ENCODE results near the gene PUS1. TPM values are rescaled to one million over a fixed set of nuclear protein-coding genes. Genes with fewer than 3 reads are reported as not detected.
A peak's percentile ranks its signal among the peaks of the same experiment; 100 is the strongest.
"Not testable (repeated sequence)": the region's sequence is repeated elsewhere in the genome, so short reads cannot be mapped to it uniquely, and the experiment has no call there.

The PUS1 gene
- total RNA-seq, 1 donor from 2014 or later: 18.8 TPM

GRCh38 chr12:131959641-131960589 lies 30.8 kb downstream of the PUS1 start:
- Mint-ChIP-seq H3K9me3 (ENCODE audit: unreplicated experiment) (no peaks in the 10 kb centered on the region), H3K4me3 (ENCODE audit: unreplicated experiment) (no peak overlapping the region), H3K4me1 (ENCODE audit: unreplicated experiment) (peaks cover 35% of the 10 kb centered on the region), H3K27me3 (ENCODE audit: unreplicated experiment) (no peaks in the 10 kb centered on the region), H3K36me3 (ENCODE audit: unreplicated experiment) (peaks cover 15% of the 10 kb centered on the region), H3K27ac (ENCODE audit: unreplicated experiment) (no peak overlapping the region)
- TF ChIP-seq, protein P1, sequence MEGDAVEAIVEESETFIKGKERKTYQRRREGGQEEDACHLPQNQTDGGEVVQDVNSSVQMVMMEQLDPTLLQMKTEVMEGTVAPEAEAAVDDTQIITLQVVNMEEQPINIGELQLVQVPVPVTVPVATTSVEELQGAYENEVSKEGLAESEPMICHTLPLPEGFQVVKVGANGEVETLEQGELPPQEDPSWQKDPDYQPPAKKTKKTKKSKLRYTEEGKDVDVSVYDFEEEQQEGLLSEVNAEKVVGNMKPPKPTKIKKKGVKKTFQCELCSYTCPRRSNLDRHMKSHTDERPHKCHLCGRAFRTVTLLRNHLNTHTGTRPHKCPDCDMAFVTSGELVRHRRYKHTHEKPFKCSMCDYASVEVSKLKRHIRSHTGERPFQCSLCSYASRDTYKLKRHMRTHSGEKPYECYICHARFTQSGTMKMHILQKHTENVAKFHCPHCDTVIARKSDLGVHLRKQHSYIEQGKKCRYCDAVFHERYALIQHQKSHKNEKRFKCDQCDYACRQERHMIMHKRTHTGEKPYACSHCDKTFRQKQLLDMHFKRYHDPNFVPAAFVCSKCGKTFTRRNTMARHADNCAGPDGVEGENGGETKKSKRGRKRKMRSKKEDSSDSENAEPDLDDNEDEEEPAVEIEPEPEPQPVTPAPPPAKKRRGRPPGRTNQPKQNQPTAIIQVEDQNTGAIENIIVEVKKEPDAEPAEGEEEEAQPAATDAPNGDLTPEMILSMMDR (IDR thresholded peaks at IDR 0.05): no peak
- DNase-seq (ENCODE audit: extremely low spot score, unreplicated experiment): peak; percentile 70

DNA sequence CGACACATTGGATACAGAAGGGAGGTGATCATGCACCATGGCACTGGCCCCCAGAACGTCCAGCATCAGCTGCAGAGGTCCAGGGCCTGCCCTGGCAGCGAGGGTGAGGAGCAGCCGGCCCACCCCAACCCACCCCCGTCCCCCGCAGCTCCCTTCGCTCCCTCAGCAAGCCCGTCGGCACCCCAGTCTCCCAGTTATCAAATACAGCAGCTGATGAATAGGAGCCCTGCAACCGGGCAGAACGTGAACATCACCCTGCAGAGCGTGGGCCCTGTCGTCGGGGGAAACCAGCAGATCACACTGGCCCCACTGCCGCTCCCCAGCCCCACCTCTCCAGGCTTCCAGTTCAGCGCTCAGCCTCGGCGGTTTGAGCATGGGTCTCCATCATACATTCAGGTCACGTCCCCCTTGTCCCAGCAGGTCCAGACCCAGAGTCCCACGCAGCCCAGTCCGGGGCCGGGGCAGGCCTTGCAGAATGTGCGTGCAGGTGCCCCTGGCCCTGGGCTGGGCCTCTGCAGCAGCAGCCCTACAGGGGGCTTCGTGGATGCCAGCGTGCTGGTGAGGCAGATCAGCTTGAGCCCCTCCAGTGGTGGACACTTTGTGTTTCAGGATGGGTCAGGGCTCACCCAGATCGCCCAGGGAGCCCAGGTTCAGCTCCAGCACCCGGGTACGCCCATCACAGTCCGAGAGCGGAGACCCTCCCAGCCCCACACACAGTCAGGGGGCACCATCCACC lies 31.7 kb downstream of the PUS1 start:
- peaks cover 15% of the 10 kb centered on the region for H3K36me3 Mint-ChIP-seq (ENCODE audit: unreplicated experiment)
- not testable (repeated sequence) for H3K4me3 Mint-ChIP-seq (ENCODE audit: unreplicated experiment); H3K27ac Mint-ChIP-seq (ENCODE audit: unreplicated experiment); H3K27me3 Mint-ChIP-seq (ENCODE audit: unreplicated experiment); H3K9me3 Mint-ChIP-seq (ENCODE audit: unreplicated experiment)
- H3K4me1 Mint-ChIP-seq (ENCODE audit: unreplicated experiment): peaks cover 40% of the 10 kb centered on the region
- DNase-seq (ENCODE audit: extremely low spot score, unreplicated experiment): peak; percentile 60

DNA sequence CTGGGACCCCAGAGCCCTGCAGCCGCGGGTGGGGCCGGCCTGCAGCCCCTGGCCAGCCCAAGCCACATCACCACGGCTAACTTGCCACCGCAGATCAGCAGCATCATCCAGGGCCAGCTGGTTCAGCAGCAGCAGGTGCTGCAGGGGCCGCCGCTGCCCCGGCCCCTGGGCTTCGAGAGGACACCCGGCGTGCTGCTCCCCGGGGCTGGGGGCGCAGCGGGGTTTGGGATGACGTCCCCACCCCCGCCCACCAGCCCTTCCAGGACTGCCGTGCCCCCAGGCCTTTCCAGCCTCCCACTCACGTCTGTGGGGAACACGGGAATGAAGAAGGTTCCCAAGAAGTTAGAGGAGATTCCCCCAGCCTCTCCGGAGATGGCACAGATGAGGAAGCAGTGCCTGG lies 32.3 kb downstream of the PUS1 start:
- not testable (repeated sequence) for H3K9me3 Mint-ChIP-seq (ENCODE audit: unreplicated experiment); H3K27me3 Mint-ChIP-seq (ENCODE audit: unreplicated experiment)

GRCh38 chr12:131962069-131962468 lies 33.0 kb downstream of the PUS1 start:
- peak; percentile 44 for DNase-seq (ENCODE audit: extremely low spot score, unreplicated experiment)
- H3K27ac Mint-ChIP-seq (ENCODE audit: unreplicated experiment): no peak overlapping the region
- H3K9me3 Mint-ChIP-seq (ENCODE audit: unreplicated experiment): no peaks in the 10 kb centered on the region
- H3K4me1 Mint-ChIP-seq (ENCODE audit: unreplicated experiment): peaks cover 30% of the 10 kb centered on the region
- H3K36me3 Mint-ChIP-seq (ENCODE audit: unreplicated experiment): peaks cover 15% of the 10 kb centered on the region
- no peak overlapping the region for H3K4me3 Mint-ChIP-seq (ENCODE audit: unreplicated experiment)
- TF ChIP-seq, protein P1 (IDR thresholded peaks at IDR 0.05): no peak
- no peaks in the 10 kb centered on the region for H3K27me3 Mint-ChIP-seq (ENCODE audit: unreplicated experiment)

More for the DNA sequence above, 32.3 kb downstream of the PUS1 start:
- DNase-seq (ENCODE audit: extremely low spot score, unreplicated experiment); H3K27ac Mint-ChIP-seq (ENCODE audit: unreplicated experiment); H3K4me3 Mint-ChIP-seq (ENCODE audit: unreplicated experiment): not testable (repeated sequence)
- Mint-ChIP-seq H3K36me3 (ENCODE audit: unreplicated experiment) (peaks cover 15% of the 10 kb centered on the region), H3K4me1 (ENCODE audit: unreplicated experiment) (peaks cover 34% of the 10 kb centered on the region)

- DNase-seq (ENCODE audit: extremely low spot score, unreplicated experiment): no peak
- H3K27ac Mint-ChIP-seq (ENCODE audit: unreplicated experiment): no peak overlapping the region
- peaks cover 26% of the 10 kb centered on the region for H3K4me1 Mint-ChIP-seq (ENCODE audit: unreplicated experiment)
- H3K4me3 Mint-ChIP-seq (ENCODE audit: unreplicated experiment): no peak overlapping the region
- peaks cover 15% of the 10 kb centered on the region for H3K36me3 Mint-ChIP-seq (ENCODE audit: unreplicated experiment)
- TF ChIP-seq, protein P1 (IDR thresholded peaks at IDR 0.05): no peak
- H3K9me3 Mint-ChIP-seq (ENCODE audit: unreplicated experiment): no peaks in the 10 kb centered on the region
- no peaks in the 10 kb centered on the region for H3K27me3 Mint-ChIP-seq (ENCODE audit: unreplicated experiment)
Observed at GRCh38 chr12:131963381-131963780, 34.3 kb downstream of the PUS1 start.

- peaks cover 15% of the 10 kb centered on the region for H3K36me3 Mint-ChIP-seq (ENCODE audit: unreplicated experiment)
- no peak overlapping the region for H3K4me3 Mint-ChIP-seq (ENCODE audit: unreplicated experiment)
- H3K27ac Mint-ChIP-seq (ENCODE audit: unreplicated experiment): no peak overlapping the region
- no peaks in the 10 kb centered on the region for H3K9me3 Mint-ChIP-seq (ENCODE audit: unreplicated experiment)
- no peaks in the 10 kb centered on the region for H3K27me3 Mint-ChIP-seq (ENCODE audit: unreplicated experiment)
- no peak for DNase-seq (ENCODE audit: extremely low spot score, unreplicated experiment)
- H3K4me1 Mint-ChIP-seq (ENCODE audit: unreplicated experiment): peaks cover 13% of the 10 kb centered on the region
- TF ChIP-seq, protein P1 (IDR thresholded peaks at IDR 0.05): no peak
Observed at GRCh38 chr12:131965073-131965472, 36.0 kb downstream of the PUS1 start.
